Measurements from ENCODE around the gene SEMA5B.

SEMA5B gene

GRCh38 chr3:123025642-123026521 is 1.7 kb downstream of the SEMA5B start:
- DNase-seq = no peak

GRCh38 chr3:123024056-123024455 is 3.5 kb downstream of the SEMA5B start:
- no peak for DNase-seq

GRCh38 chr3:123021996-123022510 is 5.5 kb downstream of the SEMA5B start:
- DNase-seq = no peak

GRCh38 chr3:123021388-123021787 is 6.2 kb downstream of the SEMA5B start:
- DNase-seq = no peak

GRCh38 chr3:123020709-123021108 is 6.9 kb downstream of the SEMA5B start:
- DNase-seq = no peak

GRCh38 chr3:123019591-123019990 is 8.0 kb downstream of the SEMA5B start:
- no peak for DNase-seq

GRCh38 chr3:123019161-123019560 is 8.4 kb downstream of the SEMA5B start:
- DNase-seq = no peak

- DNase-seq = no peak
Measured at GRCh38 chr3:123018683-123019082, 8.9 kb downstream of the SEMA5B start.

GRCh38 chr3:123015596-123015995 is 12.0 kb downstream of the SEMA5B start:
- no peak for DNase-seq

- no peak for DNase-seq
Measured at GRCh38 chr3:123013876-123014275, 13.7 kb downstream of the SEMA5B start.

- no peak for DNase-seq
Measured at GRCh38 chr3:123012652-123013051, 14.9 kb downstream of the SEMA5B start.

- DNase-seq = no peak
Measured at GRCh38 chr3:123011447-123011846, 16.1 kb downstream of the SEMA5B start.

GRCh38 chr3:123008840-123009239 is 18.7 kb downstream of the SEMA5B start:
- no peak for DNase-seq

- DNase-seq = no peak
Measured at GRCh38 chr3:123006609-123007008, 21.0 kb downstream of the SEMA5B start.

- DNase-seq = no peak
Measured at GRCh38 chr3:123005291-123005690, 22.3 kb downstream of the SEMA5B start.

GRCh38 chr3:123004201-123004918 is 23.2 kb downstream of the SEMA5B start:
- no peak for DNase-seq

- DNase-seq = peak; percentile 17
Measured at GRCh38 chr3:123002749-123003497, 24.6 kb downstream of the SEMA5B start.

- DNase-seq = no peak
Measured at GRCh38 chr3:123002100-123002748, 25.3 kb downstream of the SEMA5B start.

GRCh38 chr3:122998856-122999255 is 28.7 kb downstream of the SEMA5B start:
- DNase-seq = no peak

- DNase-seq = no peak
Measured at GRCh38 chr3:122998206-122998605, 29.4 kb downstream of the SEMA5B start.

GRCh38 chr3:122996038-122996580 is 31.5 kb downstream of the SEMA5B start:
- no peak for DNase-seq

GRCh38 chr3:122994954-122995353 is 32.6 kb downstream of the SEMA5B start:
- DNase-seq = no peak

Data from inflammatory macrophage treated with lipopolysaccharide for 4 hours (primary cell).